ENCODE results near the gene LETM1. TPM values are rescaled to one million over a fixed set of nuclear protein-coding genes. Genes with fewer than 3 reads are reported as not detected.

LETM1 gene
- total and polyA plus RNA-seq, 2 of the 13 experiments (the other 11 are each of a cell fraction or from before 2014, with no cell fraction given) = 9.7 to 41.6 TPM

- TF ChIP-seq ZNF503 (CRISPR knock-in tag; IDR thresholded peaks at IDR 0.05) (no peak), ZNF607 (CRISPR knock-in tag; IDR thresholded peaks at IDR 0.05; ENCODE audit: borderline replicate concordance) (0 out of 2 replicates have a peak, but pooled peaks have one; percentile 45), TOE1 (CRISPR knock-in tag; IDR thresholded peaks at IDR 0.05) (no peak), SNAPC2 (CRISPR knock-in tag; IDR thresholded peaks at IDR 0.05) (0 out of 2 replicates have a peak, but pooled peaks have one; percentile 37), ZNF24 (IDR thresholded peaks at IDR 0.05) (no peak), JDP2 (CRISPR knock-in tag; IDR thresholded peaks at IDR 0.05; ENCODE audit: borderline replicate concordance) (no peak; the same call in 1 of the 2 replicates), XBP1 (CRISPR knock-in tag; IDR thresholded peaks at IDR 0.05) (no peak), ZMYM3 (CRISPR knock-in tag; IDR thresholded peaks at IDR 0.05) (no peak), PITX1 (CRISPR knock-in tag; IDR thresholded peaks at IDR 0.05) (no peak), ZNF264 (CRISPR knock-in tag; IDR thresholded peaks at IDR 0.05) (no peak)
- TF ChIP-seq, protein P1, sequence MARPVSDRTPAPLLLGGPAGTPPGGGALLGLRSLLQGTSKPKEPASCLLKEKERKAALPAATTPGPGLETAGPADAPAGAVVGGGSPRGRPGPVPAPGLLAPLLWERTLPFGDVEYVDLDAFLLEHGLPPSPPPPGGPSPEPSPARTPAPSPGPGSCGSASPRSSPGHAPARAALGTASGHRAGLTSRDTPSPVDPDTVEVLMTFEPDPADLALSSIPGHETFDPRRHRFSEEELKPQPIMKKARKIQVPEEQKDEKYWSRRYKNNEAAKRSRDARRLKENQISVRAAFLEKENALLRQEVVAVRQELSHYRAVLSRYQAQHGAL (CRISPR knock-in tag; IDR thresholded peaks at IDR 0.05; ENCODE audit: not compliant biosample characterization) = no peak
These were observed 61.8 kb downstream of the LETM1 start (continued) for GRCh38 chr4:1793940-1794808.
